HG02970 (cell line): Measurements from ENCODE around the gene IFI27L1.

ENCODE experiments used
- ATAC-seq: cut with Tn5 transposase; IDR thresholded peaks from one replicate; pipeline ENCODE4 v1.9.1; 2021; ENCODE audit warnings: mild to moderate bottlenecking, moderate library complexity, moderate number of reproducible peaks; ENCODE audit not compliant: unreplicated experiment, low FRiP score

IFI27L1 gene

DNA sequence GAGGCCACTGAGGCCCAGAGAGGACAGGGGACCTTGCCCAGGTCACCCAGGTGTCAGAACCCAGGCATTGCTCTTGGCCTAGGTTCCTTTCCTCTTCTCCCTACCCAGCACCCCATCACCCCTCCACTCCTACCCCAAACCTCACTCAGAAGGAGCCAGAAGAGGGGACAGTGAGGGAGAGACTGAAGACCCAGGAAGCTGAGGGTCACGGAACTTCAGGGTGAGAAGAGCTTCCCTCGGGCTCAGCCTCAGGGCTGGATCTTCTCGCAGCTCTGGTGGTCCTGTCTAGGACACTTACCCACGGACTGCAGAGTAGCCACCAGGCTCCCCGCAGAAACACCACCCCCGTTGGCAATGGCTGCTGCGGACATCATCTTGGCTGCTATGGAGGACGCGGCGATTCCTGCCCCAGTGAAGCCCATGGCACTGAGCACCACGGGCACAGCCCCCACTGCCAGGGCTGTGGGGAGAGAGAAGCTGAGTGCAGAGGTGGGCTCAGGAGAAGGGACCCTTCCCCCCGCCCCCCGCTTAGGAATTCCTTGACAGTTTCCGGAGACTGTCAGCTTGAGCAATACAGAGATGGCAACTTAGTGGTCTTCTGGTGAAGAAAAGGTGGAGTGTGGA lies 47.2 kb downstream of the IFI27L1 start:
- no peak for ATAC-seq

DNA sequence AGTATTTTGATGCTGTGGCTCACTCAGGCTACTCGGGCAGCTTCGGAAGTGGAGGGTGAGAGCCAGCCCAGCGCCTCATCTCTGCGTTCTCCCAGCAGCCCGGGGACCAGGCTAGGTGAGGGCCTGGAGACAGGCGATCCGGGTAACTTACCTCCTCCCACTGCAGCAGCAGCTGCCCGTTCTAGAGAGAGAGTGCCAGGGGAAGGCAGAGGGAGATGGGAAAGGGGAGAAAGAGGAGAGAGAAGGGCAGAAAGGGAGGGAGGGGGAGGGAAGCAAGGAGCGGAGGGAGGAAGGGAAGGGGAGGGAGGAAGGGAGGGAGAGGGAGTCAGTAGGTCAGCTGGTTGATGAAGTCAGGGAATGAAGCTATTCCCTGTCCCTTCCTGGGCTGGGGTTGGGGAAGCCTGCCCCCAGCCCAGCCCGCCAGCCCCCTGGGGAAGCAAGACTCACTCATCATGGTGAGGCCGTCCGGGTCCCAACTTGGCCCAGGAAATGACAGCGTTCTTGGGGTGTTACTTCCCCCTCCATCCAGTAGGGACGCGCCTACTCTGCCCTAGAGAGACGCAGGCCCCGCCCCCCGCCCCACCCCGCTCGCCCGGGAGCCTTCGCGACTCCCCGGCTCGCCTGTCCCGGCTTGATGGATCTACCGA lies 48.1 kb downstream of the IFI27L1 start, which contains the start of gene IFI27L2:
Gene IFI27L2, minus strand, starts transcription at position 494 of the 647 bp plus-strand sequence. Its CDS starts 40 bp downstream, at position 454.
- ATAC-seq, result peak; percentile 90

DNA sequence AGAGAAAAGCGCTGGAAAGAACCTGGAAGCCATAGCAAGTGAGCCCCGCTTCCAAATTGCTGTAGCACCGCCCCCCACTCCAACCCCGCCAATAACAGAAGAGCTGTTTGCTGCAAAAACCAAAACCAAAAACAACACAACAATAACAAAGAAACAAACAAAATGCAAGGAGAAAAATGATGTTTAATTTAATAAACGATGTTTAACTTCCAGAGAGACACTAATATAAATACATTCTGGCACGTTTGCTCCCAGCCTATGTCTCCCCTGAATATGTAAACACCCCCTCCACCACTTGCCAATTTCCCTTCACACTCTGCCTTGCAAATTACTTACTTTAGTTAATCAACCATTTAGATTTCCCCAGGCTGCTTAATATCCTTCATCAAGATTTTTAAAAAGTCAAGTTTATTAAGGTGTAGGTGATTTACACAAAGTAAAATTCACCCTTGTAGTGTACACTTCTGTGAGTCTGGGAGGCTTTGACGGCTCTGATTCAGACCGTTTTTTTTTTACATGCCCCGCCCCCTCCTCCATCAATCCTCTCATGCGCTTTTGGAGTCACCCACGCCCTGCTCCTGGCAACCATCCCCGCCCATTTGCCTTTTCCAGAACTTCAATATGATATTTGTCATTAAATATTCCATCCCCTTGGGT lies 48.8 kb downstream of the IFI27L1 start:
- ATAC-seq, result no peak

DNA sequence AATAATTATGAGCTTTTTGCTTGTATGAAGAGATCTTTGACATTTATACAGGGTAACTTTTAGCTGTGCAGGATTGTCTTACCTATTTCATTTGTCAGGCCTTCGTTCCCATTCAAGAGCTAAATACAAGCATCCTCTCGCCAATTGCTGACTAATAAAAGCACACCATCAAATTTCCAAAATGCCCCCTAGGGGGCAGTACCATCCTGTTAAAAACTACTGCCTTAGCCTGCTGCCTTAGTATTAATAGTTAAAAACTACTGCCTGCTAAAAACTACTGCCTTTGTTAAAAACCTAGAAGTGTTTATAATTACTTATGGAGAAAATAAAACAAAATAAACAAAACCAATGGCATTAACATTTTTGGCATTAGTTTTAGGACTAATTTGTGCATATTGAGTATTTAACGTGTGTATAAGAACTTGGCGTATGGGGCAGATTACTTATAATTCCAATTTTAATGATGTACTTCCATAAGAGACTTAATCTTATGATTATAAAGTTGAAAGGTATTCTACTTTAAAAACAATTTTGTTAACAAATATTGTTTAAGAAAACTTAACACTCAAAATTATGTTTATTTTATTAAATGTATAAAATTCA lies 51.3 kb downstream of the IFI27L1 start:
- no peak for ATAC-seq

DNA sequence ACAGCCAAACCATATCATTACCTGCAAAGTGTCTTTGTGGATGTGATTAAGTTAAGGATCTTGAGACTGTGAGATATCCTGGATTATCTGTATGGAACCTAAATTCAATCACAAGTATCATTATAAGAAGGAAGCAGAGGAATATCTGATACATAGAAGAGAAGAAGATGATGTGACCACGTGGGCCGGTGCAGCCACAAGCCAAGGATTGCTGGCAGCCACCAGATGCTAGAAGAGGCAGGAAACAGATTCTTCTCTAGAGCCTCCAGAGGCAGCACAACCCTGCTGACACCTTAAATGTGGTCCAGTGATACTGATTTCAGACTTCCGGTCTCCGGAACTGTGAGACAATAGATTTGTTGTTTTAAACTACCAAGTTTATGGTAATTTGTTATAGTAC lies 54.4 kb downstream of the IFI27L1 start:
- ATAC-seq, result no peak

DNA sequence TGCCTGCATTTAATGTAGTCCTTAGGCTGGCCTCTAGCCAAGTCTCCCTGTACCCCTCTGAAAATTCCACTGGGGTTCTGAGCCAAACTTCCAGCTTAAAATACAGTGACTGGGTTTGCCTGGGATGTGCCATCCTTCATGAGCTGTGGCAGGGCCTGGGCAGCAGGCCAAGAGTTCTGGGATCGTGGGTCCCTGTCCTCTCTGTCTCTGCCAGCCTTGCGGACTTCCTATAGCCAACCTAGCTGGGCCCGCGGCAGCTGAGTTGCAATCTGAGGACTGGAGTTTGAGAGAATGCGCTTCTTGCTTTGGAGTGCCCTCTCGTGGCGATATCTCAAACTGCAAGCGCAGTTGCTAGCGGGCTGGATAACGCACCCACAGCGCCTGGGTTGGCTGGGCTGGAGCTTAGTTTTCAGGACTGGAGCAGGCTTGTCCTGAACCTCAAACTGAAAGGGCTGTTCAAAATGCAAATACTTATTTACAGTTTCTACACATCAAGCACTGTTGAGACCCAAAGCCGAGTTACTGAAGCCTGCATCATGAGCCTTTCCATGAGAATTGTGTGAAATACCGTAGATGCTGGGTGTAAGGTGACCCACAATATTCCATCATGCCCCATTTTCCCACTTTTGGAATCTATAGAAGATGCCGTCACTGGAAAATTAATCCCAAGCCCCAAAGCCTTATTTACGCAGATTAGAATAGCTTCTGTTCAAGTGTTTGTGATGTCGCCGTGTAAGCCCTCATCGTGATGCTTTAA lies 55.6 kb downstream of the IFI27L1 start:
- ATAC-seq, result no peak

DNA sequence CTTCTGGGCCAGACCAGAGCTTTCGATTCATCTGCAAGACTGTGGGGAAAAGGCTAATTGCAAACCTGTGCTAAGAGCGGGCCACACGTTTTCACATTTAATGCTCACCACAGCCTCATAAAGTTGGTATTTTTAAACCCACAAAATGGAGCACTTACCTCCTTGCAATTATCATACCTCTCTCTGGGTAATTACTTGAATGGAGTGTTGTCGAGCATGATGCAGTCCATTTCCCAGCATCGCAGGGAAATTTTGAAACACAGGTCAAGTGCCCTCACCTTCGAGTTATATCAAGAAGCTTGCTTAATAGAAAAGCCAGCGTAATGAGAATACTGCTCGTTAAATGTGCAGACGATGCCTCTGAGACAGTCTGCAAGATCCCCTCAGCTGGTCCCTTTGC lies 57.1 kb downstream of the IFI27L1 start:
- no peak for ATAC-seq

DNA sequence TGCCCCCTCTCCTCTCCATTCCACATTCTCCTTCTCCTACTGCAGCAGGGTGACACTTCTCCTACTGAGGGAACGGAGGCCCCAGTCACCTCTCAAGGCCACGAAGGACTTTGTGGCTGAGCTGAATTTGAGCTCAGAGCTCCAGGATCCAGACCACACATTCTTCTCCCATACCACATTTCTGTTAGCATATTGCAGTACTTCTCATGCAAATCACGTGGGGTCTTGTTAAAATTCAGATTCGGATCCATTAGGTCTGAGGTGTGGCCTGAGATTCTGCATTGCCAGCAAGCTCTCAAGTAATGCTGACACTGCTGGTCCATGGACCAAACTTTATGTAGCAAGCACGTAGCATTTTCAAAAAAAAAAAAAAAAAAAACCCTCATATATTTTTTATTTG lies 57.9 kb downstream of the IFI27L1 start:
- no peak for ATAC-seq

DNA sequence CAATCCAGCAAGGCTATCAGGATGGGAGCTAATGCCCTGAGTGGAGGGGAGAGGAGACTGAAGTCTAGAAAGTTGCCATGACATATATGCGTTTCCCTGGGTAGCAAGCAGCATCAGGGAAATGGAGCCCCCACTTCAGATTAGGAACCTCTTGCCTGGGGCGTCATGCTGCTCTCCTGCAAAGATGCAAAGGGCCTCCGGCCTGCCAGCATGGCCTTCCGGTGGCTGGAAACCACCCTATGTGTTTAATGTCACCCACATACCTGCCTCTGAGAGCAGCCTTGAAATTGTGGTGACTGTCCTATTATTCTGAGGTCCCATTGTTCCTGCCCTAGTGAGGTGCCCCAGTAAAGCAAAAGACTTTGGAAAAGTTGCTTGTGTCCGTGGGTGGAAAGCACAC lies 58.3 kb downstream of the IFI27L1 start:
- ATAC-seq, result no peak

DNA sequence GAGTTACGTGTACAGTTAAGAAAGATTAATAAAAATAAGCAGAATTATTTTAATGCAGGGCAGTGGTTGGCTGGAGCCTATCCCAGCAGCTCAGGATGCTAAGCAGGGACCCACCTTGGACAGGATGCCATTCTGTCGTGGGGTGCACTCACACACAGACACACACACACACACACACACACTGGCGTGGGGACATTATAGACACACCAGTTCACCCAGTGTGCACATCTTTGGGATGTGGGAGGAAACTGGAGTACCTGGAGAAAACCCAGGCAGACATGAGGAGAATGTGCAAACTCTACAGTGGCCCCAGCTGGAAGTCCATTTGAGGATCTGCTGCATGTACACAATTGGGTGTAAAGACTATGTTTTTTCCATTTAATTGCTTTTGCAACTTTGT lies 61.1 kb downstream of the IFI27L1 start:
- no peak for ATAC-seq

DNA sequence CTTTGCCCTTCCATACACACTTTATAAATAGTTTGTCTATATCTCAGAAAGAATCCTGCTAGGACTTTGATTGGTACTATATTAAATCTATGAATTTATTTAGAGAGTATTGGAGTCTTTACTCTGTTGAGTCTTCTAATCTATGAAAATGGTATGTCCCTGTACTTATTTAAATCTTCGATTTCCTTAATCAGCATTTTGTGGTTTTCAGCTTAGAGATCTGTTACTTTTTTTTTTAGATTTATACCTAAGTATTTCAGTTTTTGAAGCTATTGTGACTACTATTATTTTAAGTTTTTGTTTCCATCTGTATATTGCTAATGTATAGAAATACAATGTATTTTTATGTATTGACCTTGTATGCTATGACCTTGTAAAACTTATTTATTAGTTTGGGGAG lies 61.7 kb downstream of the IFI27L1 start:
- no peak for ATAC-seq

DNA sequence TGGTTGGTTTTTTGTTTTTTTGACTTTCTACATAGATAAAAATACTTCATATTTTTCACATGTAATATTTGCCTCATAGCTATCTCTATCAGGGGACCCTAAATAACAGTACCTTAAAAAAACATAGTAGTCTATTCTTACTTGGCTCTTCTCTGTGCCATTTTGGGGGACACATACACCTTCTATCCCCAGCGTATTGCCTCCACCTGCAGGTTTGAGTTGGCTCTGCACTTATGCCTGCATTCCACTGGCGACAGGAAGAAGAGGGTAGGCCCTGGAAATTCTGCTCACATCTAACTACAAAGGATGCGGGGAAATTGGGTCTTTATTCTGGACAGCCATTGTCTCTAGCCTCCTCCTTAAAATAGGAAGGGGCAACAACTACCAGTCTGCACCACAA lies 62.1 kb downstream of the IFI27L1 start:
- no peak for ATAC-seq

DNA sequence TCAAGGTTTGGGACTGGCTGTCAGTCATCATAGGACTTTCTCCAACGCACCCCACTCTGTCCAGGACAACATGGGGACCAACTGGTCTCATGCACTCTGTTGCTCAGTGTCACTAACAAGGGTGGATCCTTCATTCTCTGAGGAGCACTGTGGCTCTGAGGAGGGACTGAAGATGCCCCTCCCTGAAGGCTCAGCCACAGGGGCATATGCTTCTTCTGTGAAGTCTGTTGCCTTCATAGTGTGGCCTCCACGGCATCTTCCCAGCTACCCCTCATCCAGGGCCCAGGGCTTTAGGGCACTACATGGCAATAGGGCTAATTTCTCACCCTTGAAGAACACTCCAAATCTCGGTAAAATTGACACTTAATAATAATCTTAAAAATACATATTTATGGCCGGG lies 62.6 kb downstream of the IFI27L1 start:
- no peak for ATAC-seq

DNA sequence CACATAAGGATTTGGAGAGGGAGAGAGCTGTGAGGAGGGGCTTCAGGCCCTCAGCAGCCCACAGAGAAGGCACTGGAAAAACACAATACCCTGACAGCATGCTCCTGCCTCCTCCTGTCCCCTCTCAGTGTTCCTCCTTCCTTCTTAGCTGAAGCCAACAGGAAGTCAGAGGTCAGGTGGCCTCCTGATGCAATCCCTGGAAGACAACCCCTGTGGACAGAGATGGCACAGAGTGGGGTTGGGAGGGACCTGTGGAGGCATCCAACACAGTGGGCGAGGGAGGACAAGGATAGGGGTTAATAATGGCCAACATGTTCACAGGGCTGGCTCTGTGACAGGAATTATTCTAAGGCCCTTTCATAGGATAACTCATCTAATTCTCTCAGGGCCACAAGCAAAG lies 63.7 kb downstream of the IFI27L1 start:
- ATAC-seq, result no peak

DNA sequence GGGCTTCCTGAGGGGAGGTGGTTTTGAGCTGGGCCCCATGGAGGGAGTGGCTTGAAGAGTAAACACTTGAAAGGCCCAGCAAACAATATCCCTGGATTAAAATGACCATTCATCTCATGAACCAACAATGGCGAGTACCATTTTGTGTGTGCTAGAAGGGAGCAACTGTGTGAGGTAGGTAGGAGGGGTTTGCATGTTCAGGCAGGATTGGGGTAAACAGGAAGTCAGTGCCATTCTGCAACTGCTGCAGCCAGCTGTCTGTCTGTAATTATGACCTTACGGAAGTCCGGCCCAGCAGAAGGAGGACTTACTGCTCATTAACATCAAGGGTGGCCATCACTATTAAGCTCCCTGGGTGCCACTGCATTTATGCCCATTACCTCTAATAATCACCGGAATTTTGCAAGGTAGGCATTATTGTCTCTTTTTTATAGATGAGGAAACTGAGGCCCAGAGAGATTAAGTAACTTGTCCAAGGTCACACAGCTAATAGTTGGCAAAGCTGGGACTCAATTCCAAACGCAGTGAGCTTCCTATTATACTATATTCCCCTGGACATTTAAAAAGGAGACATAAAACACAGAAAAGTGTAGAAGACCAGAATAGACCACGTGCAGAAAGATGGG lies 64.9 kb downstream of the IFI27L1 start:
- no peak for ATAC-seq
